OCI-LY3 (cell line): ENCODE results near the gene SHC2.
"Not testable (repeated sequence)": the region's sequence is repeated elsewhere in the genome, so short reads cannot be mapped to it uniquely, and the experiment has no call there.

Source experiments
- H2AFZ ChIP-seq: fragments of 200-600, 300-600 bp; shearing (Covaris generic); 2 replicates; pipeline ENCODE4 v1.6.0; 2014; ENCODE audit warnings: antibody characterized with exemption, low read depth, low read length
- H3K27ac ChIP-seq: fragments of 200-600, 300-600 bp; sonication (generic); 2 replicates; pipeline ENCODE4 v1.5.1; 2014; ENCODE audit warnings: mild to moderate bottlenecking, low read length, moderate library complexity, mixed read lengths
- H3K27me3 ChIP-seq: fragments of 200-600, 300-600 bp; sonication (generic); 2 replicates; pipeline ENCODE4 v1.6.1; 2014; ENCODE audit warnings: low read depth, low read length, mixed read lengths
- H3K36me3 ChIP-seq: fragments of 200-600, 300-600 bp; sonication (generic); replicated peaks from 2 replicates; pipeline ENCODE3; 2014; ENCODE audit warnings: low read depth, low read length, mixed read lengths
- H3K4me1 ChIP-seq: fragments of 300-600, 200-600 bp; sonication (generic); 2 replicates; pipeline ENCODE4 v1.6.1; 2014; ENCODE audit warnings: low read length, mixed read lengths
- H3K4me2 ChIP-seq: fragments of 200-600, 300-600 bp; sonication (generic); 2 replicates; pipeline ENCODE4 v1.6.1; 2014; ENCODE audit warnings: low read length, mixed read lengths
- H3K4me3 ChIP-seq: fragments of 300-600, 200-600 bp; sonication (generic); 2 replicates; pipeline ENCODE4 v1.5.1; 2014; ENCODE audit warnings: antibody characterized with exemption, mild to moderate bottlenecking, low read length, moderate library complexity
- H3K79me2 ChIP-seq: fragments of 300-600, 200-600 bp; shearing (Covaris generic); 2 replicates; pipeline ENCODE4 v1.6.1; 2014; ENCODE audit warnings: mild to moderate bottlenecking, low read length, mixed read lengths
- H3K9ac ChIP-seq: fragments of 300-600, 200-600 bp; shearing (Covaris generic); 2 replicates; pipeline ENCODE4 v1.6.0; 2014; ENCODE audit warnings: mild to moderate bottlenecking, low read length, moderate library complexity
- H3K9me3 ChIP-seq: fragments of 200-600, 300-600 bp; shearing (Covaris generic); 2 replicates; pipeline ENCODE4 v1.6.1; 2014; ENCODE audit warnings: low read length, mixed read lengths; ENCODE audit not compliant: insufficient read depth
- H4K20me1 ChIP-seq: fragments of 200-600, 300-600 bp; sonication (generic); 2 replicates; pipeline ENCODE4 v1.6.1; 2016; ENCODE audit warnings: low read length, mixed read lengths; ENCODE audit not compliant: insufficient read depth
- CTCF ChIP-seq: fragments of 200-600, 300-600 bp; sonication (generic); IDR thresholded peaks from 2 replicates; pipeline ENCODE4 v1.5.1; 2014; ENCODE audit warnings: antibody characterized with exemption, low read length, low read depth
- EZH2phosphoT487 ChIP-seq: fragments of 200-600 bp; shearing (Covaris generic); IDR thresholded peaks from 2 replicates; pipeline ENCODE4 v1.6.1; 2018; ENCODE audit warnings: antibody characterized with exemption, mixed run types, low read depth

SHC2 gene

GRCh38 chr19:453606-454005 is 7.2 kb downstream of the SHC2 start:
- TF ChIP-seq CTCF (no peak), EZH2phosphoT487 (no peak)
- H3K9ac ChIP-seq = no peak overlapping the region

GRCh38 chr19:452829-453228 is 8.0 kb downstream of the SHC2 start:
- H3K9me3 ChIP-seq = peaks cover 5% of the 10 kb centered on the region
- H3K36me3 ChIP-seq = no peaks in the 10 kb centered on the region
- no peak overlapping the region for H3K4me2 ChIP-seq
- H3K9ac ChIP-seq = no peak overlapping the region
- H2AFZ ChIP-seq = no peak overlapping the region
- H3K27me3 ChIP-seq = no peaks in the 10 kb centered on the region
- H3K4me3 ChIP-seq = no peak overlapping the region
- no peak overlapping the region for H3K27ac ChIP-seq
- TF ChIP-seq CTCF = no peak
- no peak for TF ChIP-seq EZH2phosphoT487
- H3K4me1 ChIP-seq = no peaks in the 10 kb centered on the region
- no peaks in the 10 kb centered on the region for H3K79me2 ChIP-seq
- no peaks in the 10 kb centered on the region for H4K20me1 ChIP-seq

More at GRCh38 chr19:453606-454005, 7.2 kb downstream of the SHC2 start:
- Histone ChIP-seq H4K20me1 (no peaks in the 10 kb centered on the region), H3K27me3 (no peaks in the 10 kb centered on the region), H3K79me2 (no peaks in the 10 kb centered on the region), H3K4me2 (no peak overlapping the region), H3K4me1 (no peaks in the 10 kb centered on the region), H3K9me3 (peaks cover 5% of the 10 kb centered on the region), H3K27ac (no peak overlapping the region), H2AFZ (no peak overlapping the region), H3K4me3 (no peak overlapping the region), H3K36me3 (no peaks in the 10 kb centered on the region)

GRCh38 chr19:450912-451481 is 9.8 kb downstream of the SHC2 start:
- not testable (repeated sequence) for H3K27me3 ChIP-seq, H3K27ac ChIP-seq, H3K4me1 ChIP-seq, H2AFZ ChIP-seq, H3K9ac ChIP-seq, H3K4me2 ChIP-seq, H3K79me2 ChIP-seq, H3K36me3 ChIP-seq, H4K20me1 ChIP-seq, H3K4me3 ChIP-seq, H3K9me3 ChIP-seq

- H3K4me3 ChIP-seq = no peak overlapping the region
- no peaks in the 10 kb centered on the region for H3K4me1 ChIP-seq
- no peaks in the 10 kb centered on the region for H3K36me3 ChIP-seq
- no peaks in the 10 kb centered on the region for H3K27me3 ChIP-seq
- no peak for TF ChIP-seq EZH2phosphoT487
- TF ChIP-seq CTCF = no peak
- H2AFZ ChIP-seq = no peak overlapping the region
- H4K20me1 ChIP-seq = no peaks in the 10 kb centered on the region
- H3K9ac ChIP-seq = no peak overlapping the region
- H3K27ac ChIP-seq = no peak overlapping the region
- no peaks in the 10 kb centered on the region for H3K79me2 ChIP-seq
- peaks cover 9% of the 10 kb centered on the region for H3K9me3 ChIP-seq
- no peak overlapping the region for H3K4me2 ChIP-seq
Measured at GRCh38 chr19:449916-450315, 10.9 kb downstream of the SHC2 start.
